Naive B cell (primary cell): ENCODE data around the gene HOXC12. TPM values are rescaled to one million over a fixed set of nuclear protein-coding genes. Genes with fewer than 3 reads are reported as not detected.

Experiments used
- polyA plus RNA-seq, 6 donors: library from polyadenylated mRNA; unstranded; fragments of 300-500 nt; fragmentation: Illumina TruSeq; gene quantifications; one replicate each; pipeline ENCODE4 v1.2.3, GENCODE V29; 2021; ENCODE audit warnings: low read depth in 6 of 6

HOXC12 gene
- polyA plus RNA-seq, 6 donors from 2014 or later, result not detected

Other genes starting within 250 kb of the HOXC12 start
- gene CALCOCO1, start 227.5 kb upstream of the HOXC12 start, polyA plus RNA-seq, result 10 to 100 TPM; 65.8 to 93.2 (median 78.8) TPM
- not detected for gene CISTR, start 202.9 kb upstream of the HOXC12 start, polyA plus RNA-seq
- not detected for gene HOXC13, start 16.1 kb upstream of the HOXC12 start, polyA plus RNA-seq
- gene HOXC11, start 18.2 kb downstream of the HOXC12 start, polyA plus RNA-seq, result not detected
- gene HOTAIR, start 20.1 kb downstream of the HOXC12 start, polyA plus RNA-seq, result not detected
- not detected for gene HOXC10, start 30.2 kb downstream of the HOXC12 start, polyA plus RNA-seq
- gene HOXC9, start 45.3 kb downstream of the HOXC12 start, polyA plus RNA-seq, result not detected
- gene HOXC8, start 54.1 kb downstream of the HOXC12 start, polyA plus RNA-seq, result not detected
- gene HOXC6, start 73.5 kb downstream of the HOXC12 start, polyA plus RNA-seq, result not detected
- not detected for gene HOXC5, start 78.1 kb downstream of the HOXC12 start, polyA plus RNA-seq
- gene HOXC4, start 98.9 kb downstream of the HOXC12 start, polyA plus RNA-seq, result 1 to 10 TPM in 1 of 6 donors, under 1 TPM in 4, not detected in 1; 0.17 to 1.0 (median 0.42) TPM
- 10 to 100 TPM; 27.3 to 44.4 (median 35.4) TPM for gene SMUG1, start 234.1 kb downstream of the HOXC12 start, polyA plus RNA-seq